ENCODE results near the gene CHRNA9. TPM values are rescaled to one million over a fixed set of nuclear protein-coding genes. Genes with fewer than 3 reads are reported as not detected.

Gene CHRNA9
- total and polyA plus RNA-seq, 11 donors: not detected

GRCh38 chr4:40363945-40364344 lies 28.8 kb downstream of the CHRNA9 start:
- H3K27me3 ChIP-seq: peaks cover 0 to 7% (median 0%) of the 10 kb centered on the region in 9 donors
- ATAC-seq: no peak
- peaks cover 0 to 20% (median 7%) of the 10 kb centered on the region in 12 donors for H3K9me3 ChIP-seq
- no peaks in the 10 kb centered on the region for H3K4me1 ChIP-seq
- no peaks in the 10 kb centered on the region for H3K36me3 ChIP-seq
- no peak overlapping the region for H3K27ac ChIP-seq
- no peak overlapping the region for H3K4me3 ChIP-seq
- intact Hi-C loops (cut with DNase I): no loop called here
- no peak for TF ChIP-seq POLR2A (IDR thresholded peaks at IDR 0.05)
- TF ChIP-seq, protein P1, sequence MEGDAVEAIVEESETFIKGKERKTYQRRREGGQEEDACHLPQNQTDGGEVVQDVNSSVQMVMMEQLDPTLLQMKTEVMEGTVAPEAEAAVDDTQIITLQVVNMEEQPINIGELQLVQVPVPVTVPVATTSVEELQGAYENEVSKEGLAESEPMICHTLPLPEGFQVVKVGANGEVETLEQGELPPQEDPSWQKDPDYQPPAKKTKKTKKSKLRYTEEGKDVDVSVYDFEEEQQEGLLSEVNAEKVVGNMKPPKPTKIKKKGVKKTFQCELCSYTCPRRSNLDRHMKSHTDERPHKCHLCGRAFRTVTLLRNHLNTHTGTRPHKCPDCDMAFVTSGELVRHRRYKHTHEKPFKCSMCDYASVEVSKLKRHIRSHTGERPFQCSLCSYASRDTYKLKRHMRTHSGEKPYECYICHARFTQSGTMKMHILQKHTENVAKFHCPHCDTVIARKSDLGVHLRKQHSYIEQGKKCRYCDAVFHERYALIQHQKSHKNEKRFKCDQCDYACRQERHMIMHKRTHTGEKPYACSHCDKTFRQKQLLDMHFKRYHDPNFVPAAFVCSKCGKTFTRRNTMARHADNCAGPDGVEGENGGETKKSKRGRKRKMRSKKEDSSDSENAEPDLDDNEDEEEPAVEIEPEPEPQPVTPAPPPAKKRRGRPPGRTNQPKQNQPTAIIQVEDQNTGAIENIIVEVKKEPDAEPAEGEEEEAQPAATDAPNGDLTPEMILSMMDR (IDR thresholded peaks at IDR 0.05): no peak
- no peak for DNase-seq

DNA sequence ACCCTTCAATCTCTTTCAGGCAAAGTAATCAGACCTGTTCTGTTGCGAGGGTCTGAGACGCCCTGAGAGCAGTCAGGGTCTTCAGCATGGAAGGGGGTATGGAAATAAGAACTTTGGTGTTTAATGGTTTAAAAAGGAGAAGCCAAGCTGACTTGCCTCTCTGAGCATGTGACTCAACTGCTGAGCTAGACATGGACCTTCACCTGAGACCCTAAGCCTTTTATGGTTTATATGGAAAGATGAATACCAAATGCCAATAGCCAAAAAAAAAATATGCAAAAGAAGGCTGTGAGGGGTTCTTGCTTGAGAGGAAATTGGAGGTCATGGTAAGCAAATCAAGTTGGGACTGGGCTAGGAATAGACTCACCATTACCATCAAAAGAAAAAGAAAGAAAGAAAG lies 30.6 kb downstream of the CHRNA9 start:
- no peaks in the 10 kb centered on the region for H3K4me1 ChIP-seq
- WGBS, 4 donors: 73 to 84% (median 79%) methylated on average over 2 of the region's 2 CpGs
- H3K27me3 ChIP-seq: peaks cover 0 to 7% (median 0%) of the 10 kb centered on the region in 9 donors
- no peak overlapping the region for H3K27ac ChIP-seq
- DNase-seq (no peak), ATAC-seq (no peak)
- TF ChIP-seq, protein P1 (IDR thresholded peaks at IDR 0.05): no peak
- no peak for TF ChIP-seq POLR2A (IDR thresholded peaks at IDR 0.05)
- H3K4me3 ChIP-seq: no peak overlapping the region
- intact Hi-C loops (cut with DNase I): no loop called here
- peaks cover 0 to 13% (median 7%) of the 10 kb centered on the region in 12 donors for H3K9me3 ChIP-seq
- H3K36me3 ChIP-seq: no peaks in the 10 kb centered on the region

DNA sequence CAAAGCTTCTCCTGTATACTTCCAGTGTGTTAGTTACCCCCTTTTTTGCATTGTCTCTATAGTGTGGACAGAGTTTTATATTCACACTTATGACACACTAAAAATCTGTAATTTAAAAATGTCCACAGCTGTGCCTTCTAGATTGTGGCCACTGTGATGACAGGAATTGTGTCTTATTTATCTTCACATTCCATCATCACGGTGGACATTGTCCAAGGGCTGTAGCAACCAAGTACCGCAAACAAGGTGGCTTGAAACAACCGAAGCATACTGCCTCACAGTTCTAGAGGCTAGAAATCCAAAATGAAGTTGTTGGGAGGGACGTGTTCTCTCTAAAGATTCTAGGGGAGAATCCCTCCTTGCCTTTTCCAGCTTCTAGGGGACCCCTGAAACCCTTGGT lies 32.3 kb downstream of the CHRNA9 start:
- H3K27me3 ChIP-seq: peaks cover 0 to 7% (median 0%) of the 10 kb centered on the region in 9 donors
- no peak for DNase-seq
- WGBS, 4 donors: 58 to 66% (median 64%) methylated on average over 4 of the region's 4 CpGs
- intact Hi-C loops (cut with DNase I): no loop called here
- no peaks in the 10 kb centered on the region for H3K9me3 ChIP-seq
- H3K27ac ChIP-seq: no peak overlapping the region
- no peak for ATAC-seq
- no peaks in the 10 kb centered on the region for H3K4me1 ChIP-seq
- H3K4me3 ChIP-seq: no peak overlapping the region
- no peaks in the 10 kb centered on the region for H3K36me3 ChIP-seq
- TF ChIP-seq, protein P1 (IDR thresholded peaks at IDR 0.05): no peak
- TF ChIP-seq POLR2A (IDR thresholded peaks at IDR 0.05): no peak

GRCh38 chr4:40369437-40370274 lies 34.5 kb downstream of the CHRNA9 start:
- H3K27ac ChIP-seq: no peak overlapping the region
- intact Hi-C loops (cut with DNase I): no loop called here
- ATAC-seq: no peak
- no peaks in the 10 kb centered on the region for H3K36me3 ChIP-seq
- WGBS, 4 donors: 65 to 70% (median 67%) methylated on average over 3 of the region's 3 CpGs
- DNase-seq: no peak
- peaks cover 0 to 7% (median 0%) of the 10 kb centered on the region in 9 donors for H3K27me3 ChIP-seq
- H3K4me3 ChIP-seq: no peak overlapping the region
- TF ChIP-seq, protein P1 (IDR thresholded peaks at IDR 0.05): no peak
- TF ChIP-seq POLR2A (IDR thresholded peaks at IDR 0.05): no peak
- no peaks in the 10 kb centered on the region for H3K4me1 ChIP-seq
- H3K9me3 ChIP-seq: no peaks in the 10 kb centered on the region

All from heart left ventricle (tissue), 16 donors.